Heart left ventricle (tissue), 13 donors: ENCODE measurements around the gene MIS18A.

Experiments used
- POLR2A ChIP-seq, 2 donors: fragments of 450-650 bp; IDR thresholded peaks; one replicate each; pipeline ENCODE4 v1.6.1; 2017; ENCODE audit warnings: antibody characterized with exemption in 2 of 2, mild to moderate bottlenecking in 2 of 2, moderate library complexity in 2 of 2
- TF ChIP-seq, protein P1 (sequence below), 12 donors: fragments of 200-600 bp; sonication (generic) in 4 of 12; IDR thresholded peaks; one replicate each; pipeline versions ENCODE4 v1.5.0 to v1.8.0; 2018 to 2022; ENCODE audit warnings: antibody characterized with exemption in 12 of 12, mild to moderate bottlenecking in 5 of 12
- donor health status: ischemic (EF 13 %, LVEDD 7.1; RV severe dilation, severe dysfunction).
- donor health status: DM: no; HTN: yes; CAD: no.
- donor health status: DM: no; HTN: no; CAD: no.
- donor health status: ischemic (EF 25% LVEDD 6.9; RV normal size, moderate dysfunction).
- donor health status: ischemic (EF 25% LVEDD 5.7; RV mildly dilated, moderate dysfunction).
- donor health status: ischemic (EF 35%, LVEDD 5.7; RV mildly dilated, moderate dysfunction).
- donor health status: nonischemic (EF 11% LVEDD 7.7; RV severe dilation, severe dysfunction).
- donor health status: DM: yes; HTN: yes; CAD: no.
- donor health status: PGD.
- donor health status: ischemic (EF 29% LVEDD 5.4; RV normal size, mild dysfunction).
- donor health status: nonischemic (EF 23%, LVEDD 6.1; RV moderate dilation, normal function).

DNA sequence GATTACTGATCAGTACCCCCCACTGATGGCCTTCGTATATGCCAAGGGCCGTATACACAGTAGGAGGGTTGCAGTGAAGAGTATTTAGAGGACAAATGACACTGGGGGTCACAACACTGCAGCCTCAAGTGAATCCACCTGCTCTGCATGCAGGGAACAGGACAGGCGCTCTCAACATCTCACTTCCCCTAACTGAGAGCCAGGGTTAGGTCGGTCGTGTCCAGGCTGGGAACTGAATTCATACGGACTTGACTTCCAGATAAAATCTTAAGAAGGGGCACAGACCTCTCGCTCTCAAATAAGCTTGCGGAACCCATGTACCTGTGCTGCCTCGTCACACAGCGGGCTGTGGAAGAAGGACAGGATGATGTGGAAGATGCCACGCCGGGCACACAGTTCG is 42.6 kb upstream of the MIS18A start:
- no peak for TF ChIP-seq POLR2A (IDR thresholded peaks at IDR 0.05)
- TF ChIP-seq, protein P1, sequence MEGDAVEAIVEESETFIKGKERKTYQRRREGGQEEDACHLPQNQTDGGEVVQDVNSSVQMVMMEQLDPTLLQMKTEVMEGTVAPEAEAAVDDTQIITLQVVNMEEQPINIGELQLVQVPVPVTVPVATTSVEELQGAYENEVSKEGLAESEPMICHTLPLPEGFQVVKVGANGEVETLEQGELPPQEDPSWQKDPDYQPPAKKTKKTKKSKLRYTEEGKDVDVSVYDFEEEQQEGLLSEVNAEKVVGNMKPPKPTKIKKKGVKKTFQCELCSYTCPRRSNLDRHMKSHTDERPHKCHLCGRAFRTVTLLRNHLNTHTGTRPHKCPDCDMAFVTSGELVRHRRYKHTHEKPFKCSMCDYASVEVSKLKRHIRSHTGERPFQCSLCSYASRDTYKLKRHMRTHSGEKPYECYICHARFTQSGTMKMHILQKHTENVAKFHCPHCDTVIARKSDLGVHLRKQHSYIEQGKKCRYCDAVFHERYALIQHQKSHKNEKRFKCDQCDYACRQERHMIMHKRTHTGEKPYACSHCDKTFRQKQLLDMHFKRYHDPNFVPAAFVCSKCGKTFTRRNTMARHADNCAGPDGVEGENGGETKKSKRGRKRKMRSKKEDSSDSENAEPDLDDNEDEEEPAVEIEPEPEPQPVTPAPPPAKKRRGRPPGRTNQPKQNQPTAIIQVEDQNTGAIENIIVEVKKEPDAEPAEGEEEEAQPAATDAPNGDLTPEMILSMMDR (IDR thresholded peaks at IDR 0.05): no peak
